ENCODE results near the gene SHB.

SHB gene

GRCh38 chr9:37986001-37986400 is 83.0 kb downstream of the SHB start:
- no peak for TF ChIP-seq KLF16 (tag by site-specific recombination; IDR thresholded peaks at IDR 0.05)
- no peak for TF ChIP-seq ZNF2 (tag by site-specific recombination; IDR thresholded peaks at IDR 0.05)
- TF ChIP-seq ZBTB7A (tag by site-specific recombination; IDR thresholded peaks at IDR 0.05; ENCODE audit: low read depth), result no peak
- TF ChIP-seq ZBTB11 (tag by site-specific recombination; conservative IDR thresholded peaks at IDR 0.05; ENCODE audit: low read depth), result no peak
- TF ChIP-seq KLF1 (tag by site-specific recombination; IDR thresholded peaks at IDR 0.05), result no peak
- TF ChIP-seq ELK4 (IDR thresholded peaks at IDR 0.05; ENCODE audit: borderline replicate concordance, low read depth, low read length), result no peak
- no peak for TF ChIP-seq TSHZ1 (tag by site-specific recombination; IDR thresholded peaks at IDR 0.05; ENCODE audit: borderline replicate concordance)
- no peak for TF ChIP-seq ZNF561 (tag by site-specific recombination; IDR thresholded peaks at IDR 0.05; ENCODE audit: borderline replicate concordance)
- no peak for TF ChIP-seq ZNF488 (tag by site-specific recombination; IDR thresholded peaks at IDR 0.05)
- TF ChIP-seq ZNF433 (tag by site-specific recombination; IDR thresholded peaks at IDR 0.05; ENCODE audit: low read depth), result no peak
- no peak for TF ChIP-seq AEBP2 (tag by site-specific recombination; IDR thresholded peaks at IDR 0.05; ENCODE audit: borderline replicate concordance)
- TF ChIP-seq ZNF664 (tag by site-specific recombination; IDR thresholded peaks at IDR 0.05), result no peak
- Histone ChIP-seq H3K27ac (ENCODE audit: extremely low read depth, low read depth, low read length) (no peak overlapping the region), H3K9me3 (ENCODE audit: control insufficient read depth, insufficient read depth, low read depth, low read length) (no peaks in the 10 kb centered on the region), H3K4me1 (ENCODE audit: control insufficient read depth, insufficient read depth, low read length) (no peaks in the 10 kb centered on the region), H3K36me3 (ENCODE audit: control insufficient read depth in 2 of 2, insufficient read depth in 1 of 2, low read length in 2 of 2) (peaks cover 0 to 23% of the 10 kb centered on the region in 2 experiments; a peak in 1 of 3 replicates), H3K4me3 (ENCODE audit: low read depth, low read length) (no peak overlapping the region)
- ChIA-PET CTCF (interaction anchor here (0.6 kb wide), 1 partner anchor 102 kb away, joined by 4 read pairs; no protein-coding TSS in a partner anchor), POLR2A (interaction anchor here (1.4 kb wide), 1 partner anchor 9 kb away, joined by 4 read pairs; no protein-coding TSS in a partner anchor)
